ENCODE data around the gene SNRNP27.

- TF ChIP-seq SUZ12 (IDR thresholded peaks at IDR 0.05; ENCODE audit: extremely low read depth, insufficient read depth, insufficient read length): no peak
- TF ChIP-seq ZNF274 (IDR thresholded peaks at IDR 0.05; ENCODE audit: low read depth, low read length): no peak
- no peak for TF ChIP-seq YY1 (IDR thresholded peaks at IDR 0.05; ENCODE audit: insufficient read depth, insufficient read length)
These were observed 38.3 kb downstream of the SNRNP27 start for GRCh38 chr2:69931832-69932595.
